ENCODE measurements around the gene GIT2.

- TF ChIP-seq CTCF (IDR thresholded peaks at IDR 0.05) (no peak), POLR2A (IDR thresholded peaks at IDR 0.05) (no peak)
These were observed 24.8 kb upstream of the GIT2 start for GRCh38 chr12:110020956-110021355.

Data from adrenal gland (tissue), 5 donors.